ENCODE results near the gene FDXACB1.

Gene FDXACB1

GRCh38 chr11:111878849-111879636 lies at the start of gene FDXACB1, which contains the start of gene CFAP68:
TSS of gene FDXACB1 (minus strand) at chr11:111879165. CDS start at chr11:111879132, 33 bp downstream.
TSS of gene CFAP68 (plus strand) at chr11:111879541. CDS start at chr11:111879561, 20 bp downstream.
- peak; percentile 90 for TF ChIP-seq CTCF (conservative IDR thresholded peaks at IDR 0.05; ENCODE audit: low read length)
- peak; percentile 95 for DNase-seq (ENCODE audit: low read depth)

GRCh38 chr11:111926505-111927391 lies 47.8 kb upstream of the FDXACB1 start:
- peak; percentile 98 for DNase-seq (ENCODE audit: low read depth)
- H3K4me3 ChIP-seq (ENCODE audit: low read length): peak overlapping the region; percentile 62
- peak; percentile 24; the same call in 1 of the 2 replicates for TF ChIP-seq CTCF (conservative IDR thresholded peaks at IDR 0.05; ENCODE audit: low read length)

More at GRCh38 chr11:111878849-111879636, at the start of gene FDXACB1, which contains the start of gene CFAP68:
- peak within 1 kb of the TSS; percentile 97 for H3K4me3 ChIP-seq (ENCODE audit: low read length)

- no peak for TF ChIP-seq CTCF (conservative IDR thresholded peaks at IDR 0.05; ENCODE audit: low read length)
- no peak overlapping the region for H3K4me3 ChIP-seq (ENCODE audit: low read length)
- DNase-seq (ENCODE audit: low read depth): no peak
Observed at GRCh38 chr11:111925953-111926352, 47.0 kb upstream of the FDXACB1 start.

GRCh38 chr11:111923951-111924350 lies 45.0 kb upstream of the FDXACB1 start:
- no peak for DNase-seq (ENCODE audit: low read depth)
- no peak for TF ChIP-seq CTCF (conservative IDR thresholded peaks at IDR 0.05; ENCODE audit: low read length)
- no peak overlapping the region for H3K4me3 ChIP-seq (ENCODE audit: low read length)

- peak; percentile 69 for DNase-seq (ENCODE audit: low read depth)
- peak overlapping the region; percentile 1 for H3K4me3 ChIP-seq (ENCODE audit: low read length)
- TF ChIP-seq CTCF (conservative IDR thresholded peaks at IDR 0.05; ENCODE audit: low read length): no peak
Observed at GRCh38 chr11:111923351-111923788, 44.4 kb upstream of the FDXACB1 start.

GRCh38 chr11:111922803-111923202 lies 43.8 kb upstream of the FDXACB1 start:
- DNase-seq (ENCODE audit: low read depth): peak; percentile 87
- peak overlapping the region; percentile 1; the same call in 1 of the 2 replicates for H3K4me3 ChIP-seq (ENCODE audit: low read length)
- TF ChIP-seq CTCF (conservative IDR thresholded peaks at IDR 0.05; ENCODE audit: low read length): no peak
